Hepatocyte (in vitro differentiated cells): Measurements from ENCODE around the gene STK32B. TPM values are rescaled to one million over a fixed set of nuclear protein-coding genes. Genes with fewer than 3 reads are reported as not detected.

Source experiments
- DNase-seq: peaks from one replicate; pipeline ENCODE4 v3.0.0-alpha.2; 2016; ENCODE audit warnings: low spot score
- H2AFZ ChIP-seq: fragments of 200-600 bp; sonication (generic); 2 replicates; pipeline ENCODE4 v1.6.0; 2016; ENCODE audit warnings: antibody characterized with exemption, mild to moderate bottlenecking
- H3K27ac ChIP-seq: fragments of 200-600 bp; sonication (generic); 2 replicates; pipeline ENCODE4 v1.5.1; 2016; ENCODE audit warnings: mild to moderate bottlenecking
- H3K27me3 ChIP-seq: fragments of 200-600 bp; sonication (generic); 2 replicates; pipeline ENCODE4 v1.6.1; 2016
- H3K36me3 ChIP-seq: fragments of 200-600 bp; sonication (generic); replicated peaks from 2 replicates; pipeline ENCODE4 v1.5.1; 2016; ENCODE audit warnings: low read depth; ENCODE audit not compliant: insufficient read depth
- H3K4me1 ChIP-seq: fragments of 200-600 bp; sonication (generic); 2 replicates; pipeline ENCODE4 v1.5.1; 2016; ENCODE audit warnings: mild to moderate bottlenecking, moderate library complexity; ENCODE audit not compliant: insufficient read depth
- H3K4me2 ChIP-seq: fragments of 200-600 bp; sonication (generic); 2 replicates; pipeline ENCODE4 v1.6.0; 2016
- H3K4me3 ChIP-seq: fragments of 200-600 bp; sonication (generic); 2 replicates; pipeline ENCODE4 v1.5.1; 2016; ENCODE audit warnings: mild to moderate bottlenecking
- H3K79me2 ChIP-seq: fragments of 200-600 bp; sonication (generic); 2 replicates; pipeline ENCODE4 v1.6.0; 2017; ENCODE audit warnings: mild to moderate bottlenecking
- H3K9me2 ChIP-seq: fragments of 200-600 bp; sonication (generic); replicated peaks from 2 replicates; pipeline ENCODE4 v1.6.0; 2017; ENCODE audit warnings: mild to moderate bottlenecking; ENCODE audit not compliant: insufficient read depth
- H3K9me3 ChIP-seq: fragments of 200-600 bp; sonication (generic); 2 replicates; pipeline ENCODE4 v1.5.1; 2016; ENCODE audit warnings: low read depth, mild to moderate bottlenecking
- H4K20me1 ChIP-seq: fragments of 200-600 bp; sonication (generic); 2 replicates; pipeline ENCODE4 v1.6.0; 2016; ENCODE audit warnings: mild to moderate bottlenecking; ENCODE audit not compliant: insufficient read depth, poor library complexity, severe bottlenecking
- CTCF ChIP-seq: fragments of 200-600 bp; sonication (generic); IDR thresholded peaks from 2 replicates; pipeline ENCODE4 v1.5.1; 2016; ENCODE audit warnings: antibody characterized with exemption, mild to moderate bottlenecking; ENCODE audit not compliant: poor library complexity
- EZH2 ChIP-seq: fragments of 200-600 bp; sonication (generic); IDR thresholded peaks from 2 replicates; pipeline ENCODE4 v1.6.1; 2016; ENCODE audit warnings: antibody characterized with exemption, mild to moderate bottlenecking, borderline replicate concordance
- EZH2phosphoT487 ChIP-seq: fragments of 200-600 bp; sonication (generic); IDR thresholded peaks from one replicate; pipeline ENCODE4 v1.6.1; 2018; ENCODE audit warnings: antibody characterized with exemption, mild to moderate bottlenecking, low read depth, moderate library complexity; ENCODE audit not compliant: unreplicated experiment, severe bottlenecking
- WGBS: methylation state at CpG from one replicate; pipeline ENCODE4 v1.1.6; 2016; ENCODE audit warnings: low lambda C conversion rate; ENCODE audit errors: missing lambda C conversion rate; 5-methylcytosine and 5-hydroxymethylcytosine counted together
- polyA plus RNA-seq: library from polyadenylated mRNA; unstranded; fragments of >200 nt; fragmentation: Nextera tagmentation; extraction: Ambion mirVana; gene quantifications from 2 replicates; pipeline ENCODE4 v1.2.1, GENCODE V29; 2016
- total RNA-seq: library from RNA; depleted of rRNA; stranded (reverse); fragments of >200 nt; gene quantifications from 2 replicates; pipeline ENCODE4 v1.2.3, GENCODE V29; 2014

Gene STK32B
- total and polyA plus RNA-seq, 2 experiments from 2014 or later = 0.51 to 1.6 TPM

GRCh38 chr4:5034206-5034605 is 17.1 kb upstream of the STK32B start:
- no peak for TF ChIP-seq EZH2
- TF ChIP-seq CTCF = no peak
- no peak for TF ChIP-seq EZH2phosphoT487
- 49% methylated on average over 8 of the region's 8 CpGs for WGBS
- no peaks in the 10 kb centered on the region for H4K20me1 ChIP-seq
- no peak overlapping the region for H2AFZ ChIP-seq
- H3K4me1 ChIP-seq = peaks cover 33% of the 10 kb centered on the region
- H3K9me3 ChIP-seq = no peaks in the 10 kb centered on the region
- H3K9me2 ChIP-seq = no peaks in the 10 kb centered on the region
- H3K27me3 ChIP-seq = peaks cover 7% of the 10 kb centered on the region
- H3K79me2 ChIP-seq = no peaks in the 10 kb centered on the region
- H3K4me3 ChIP-seq = no peak overlapping the region
- H3K36me3 ChIP-seq = no peaks in the 10 kb centered on the region
- no peak overlapping the region for H3K4me2 ChIP-seq
- DNase-seq = no peak
- peak overlapping the region; percentile 64 for H3K27ac ChIP-seq

- no peaks in the 10 kb centered on the region for H3K36me3 ChIP-seq
- 24% methylated on average over 5 of the region's 5 CpGs for WGBS
- no peak overlapping the region for H3K27ac ChIP-seq
- DNase-seq = peak; percentile 18
- no peaks in the 10 kb centered on the region for H3K9me2 ChIP-seq
- no peak for TF ChIP-seq CTCF
- no peak for TF ChIP-seq EZH2phosphoT487
- no peak for TF ChIP-seq EZH2
- no peak overlapping the region for H3K4me2 ChIP-seq
- H3K27me3 ChIP-seq = no peaks in the 10 kb centered on the region
- H3K4me3 ChIP-seq = no peak overlapping the region
- H2AFZ ChIP-seq = no peak overlapping the region
- H3K4me1 ChIP-seq = peaks cover 40% of the 10 kb centered on the region
- H4K20me1 ChIP-seq = no peaks in the 10 kb centered on the region
- H3K9me3 ChIP-seq = no peaks in the 10 kb centered on the region
- no peaks in the 10 kb centered on the region for H3K79me2 ChIP-seq
Measured at GRCh38 chr4:5036239-5036638, 15.0 kb upstream of the STK32B start.

GRCh38 chr4:5037553-5038551 is 13.4 kb upstream of the STK32B start:
- no peaks in the 10 kb centered on the region for H3K9me3 ChIP-seq
- peak; percentile 42 for DNase-seq
- H3K4me2 ChIP-seq = no peak overlapping the region
- H3K27me3 ChIP-seq = no peaks in the 10 kb centered on the region
- H3K4me3 ChIP-seq = no peak overlapping the region
- peaks cover 45% of the 10 kb centered on the region for H3K4me1 ChIP-seq
- H3K36me3 ChIP-seq = no peaks in the 10 kb centered on the region
- H3K79me2 ChIP-seq = no peaks in the 10 kb centered on the region
- no peak overlapping the region for H3K27ac ChIP-seq
- 50% methylated on average over 8 of the region's 8 CpGs for WGBS
- no peaks in the 10 kb centered on the region for H4K20me1 ChIP-seq
- TF ChIP-seq EZH2 (no peak), CTCF (no peak), EZH2phosphoT487 (no peak)
- H3K9me2 ChIP-seq = no peaks in the 10 kb centered on the region
- H2AFZ ChIP-seq = no peak overlapping the region
